Caki2 (cell line): ENCODE data around the gene ZDHHC9. TPM values are rescaled to one million over a fixed set of nuclear protein-coding genes. Genes with fewer than 3 reads are reported as not detected.
A peak's percentile ranks its signal among the peaks of the same experiment; 100 is the strongest.

Source experiments
- DNase-seq: peaks from one replicate; pipeline ENCODE4 v3.0.0-alpha.2; 2015; ENCODE audit warnings: low read depth
- in situ Hi-C: cut with HindIII; loops from 2 replicates; pipeline ENCODE4 v1.10.0; 2016; ENCODE audit warnings: low sequenced_read_pairs, low pct_unique_long_range_greater_than_20kb, mixed read lengths
- total RNA-seq: library from RNA; depleted of rRNA; stranded (reverse); fragments of >200 nt; shearing (Covaris generic); gene quantifications from 2 replicates; pipeline ENCODE4 v1.2.3, GENCODE V29; 2014; ENCODE audit warnings: low replicate concordance

ZDHHC9 gene
- total RNA-seq, 1 experiment from 2014 or later: 13.1 TPM

DNA sequence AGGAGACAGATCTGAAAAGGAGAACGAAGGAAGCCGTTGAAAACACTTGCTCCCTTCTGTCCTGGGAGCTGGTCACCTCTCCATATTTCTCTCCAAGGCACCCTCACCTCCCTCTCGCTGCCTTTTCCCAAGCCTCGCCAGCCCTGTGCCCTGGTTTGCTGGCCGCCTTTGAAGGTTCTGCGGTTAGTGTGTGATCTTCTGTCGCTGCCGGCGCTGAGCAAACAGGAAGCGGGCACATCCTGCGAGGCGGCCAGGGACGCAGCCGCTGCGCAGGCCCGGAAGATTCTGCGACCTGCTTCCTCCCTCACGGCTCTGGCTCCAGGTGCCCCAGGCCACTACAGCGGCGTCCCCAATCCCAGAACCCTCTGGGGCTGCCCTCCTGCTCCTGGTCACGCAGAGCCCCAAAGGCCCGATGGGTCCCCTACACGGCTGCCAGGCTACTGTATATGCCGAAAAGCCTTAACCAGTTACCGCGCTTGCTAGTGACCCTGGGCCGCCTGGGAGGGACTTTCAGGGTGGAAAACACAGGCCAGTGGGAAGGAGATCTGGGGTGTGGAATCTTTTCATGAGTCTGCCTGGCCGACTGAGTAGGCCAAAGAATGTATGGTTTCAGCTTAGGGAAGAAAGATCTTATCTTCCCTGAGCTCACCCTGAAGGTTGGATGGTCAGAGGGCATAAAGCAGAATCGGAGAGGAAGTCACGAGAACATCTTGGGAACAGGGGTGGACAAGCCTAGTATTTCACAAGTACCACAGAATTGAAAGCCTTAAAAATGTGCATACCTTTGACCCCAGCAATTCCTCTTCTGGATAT, 66.3 kb downstream of the ZDHHC9 start:
- DNase-seq: no peak
- in situ Hi-C loops: no loop called here

DNA sequence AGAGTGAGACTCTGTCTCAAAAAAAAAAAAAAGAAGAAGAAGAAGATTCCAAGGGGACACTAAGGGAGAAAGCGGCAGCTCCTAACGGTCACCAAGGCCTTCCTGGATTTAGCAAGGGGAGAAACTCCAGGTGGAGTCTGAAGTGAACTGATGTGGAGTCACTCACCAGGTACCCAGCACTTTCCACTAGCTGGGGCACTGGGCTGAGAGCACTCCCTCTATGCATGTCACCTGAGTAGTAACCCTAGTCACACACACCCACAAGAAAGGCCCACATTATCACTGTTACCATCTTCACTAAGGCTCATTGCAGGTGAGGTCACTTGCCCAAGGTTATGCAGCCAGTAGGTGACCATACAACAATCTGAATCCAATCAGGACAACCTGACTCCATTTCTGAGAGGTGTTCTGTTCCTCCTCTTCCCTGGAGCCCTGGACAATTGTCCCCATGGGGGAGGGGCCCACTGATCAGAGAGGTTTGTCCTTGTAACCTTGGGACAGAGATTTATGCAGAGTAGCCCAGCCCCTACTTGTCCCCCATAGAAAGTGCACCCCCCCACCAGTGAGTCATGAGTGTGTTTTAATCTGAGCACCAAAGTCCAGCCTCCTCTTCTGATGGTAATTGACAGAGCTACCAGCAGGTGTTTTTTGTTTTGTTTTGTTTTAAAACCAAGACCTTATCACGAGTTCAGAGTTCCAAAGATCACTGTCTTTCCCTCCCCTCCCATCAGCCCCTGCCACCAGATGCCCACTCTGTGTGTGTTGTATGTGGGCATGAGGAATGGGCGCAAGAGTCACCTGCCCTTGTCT, 69.8 kb downstream of the ZDHHC9 start:
- in situ Hi-C loops: no loop called here
- DNase-seq: no peak

DNA sequence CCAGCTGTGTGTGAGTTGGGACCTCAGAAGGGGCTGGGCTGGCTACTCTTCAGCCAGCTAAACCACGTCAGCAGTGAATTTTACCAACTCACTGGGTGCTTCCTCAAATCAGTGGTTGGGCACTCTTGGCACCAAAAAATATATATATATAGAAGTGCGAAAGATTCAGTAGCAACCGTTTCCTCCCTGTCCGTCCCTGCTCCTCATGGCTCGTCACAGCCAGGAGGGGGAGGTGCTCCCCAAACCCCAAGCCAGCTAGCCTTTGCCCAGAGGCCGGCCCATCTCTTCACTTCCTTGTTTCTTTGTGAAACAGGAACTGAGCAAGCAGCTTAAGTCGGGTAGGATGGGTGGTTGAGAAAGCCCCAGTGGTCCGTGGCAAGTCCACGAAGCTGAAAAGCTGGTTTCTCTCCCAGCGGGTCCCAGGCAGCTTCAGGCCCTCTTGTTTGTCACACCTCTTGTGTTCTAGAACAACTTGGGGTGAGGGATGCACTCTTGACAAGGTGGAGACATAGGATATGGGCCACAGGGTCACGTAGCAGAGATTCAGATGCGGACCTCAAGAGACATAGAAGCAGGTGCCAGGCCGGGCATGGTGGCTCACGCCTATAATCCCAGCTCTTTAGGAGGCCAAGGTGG, 70.8 kb downstream of the ZDHHC9 start:
- no peak for DNase-seq
- in situ Hi-C loops: no loop called here

DNA sequence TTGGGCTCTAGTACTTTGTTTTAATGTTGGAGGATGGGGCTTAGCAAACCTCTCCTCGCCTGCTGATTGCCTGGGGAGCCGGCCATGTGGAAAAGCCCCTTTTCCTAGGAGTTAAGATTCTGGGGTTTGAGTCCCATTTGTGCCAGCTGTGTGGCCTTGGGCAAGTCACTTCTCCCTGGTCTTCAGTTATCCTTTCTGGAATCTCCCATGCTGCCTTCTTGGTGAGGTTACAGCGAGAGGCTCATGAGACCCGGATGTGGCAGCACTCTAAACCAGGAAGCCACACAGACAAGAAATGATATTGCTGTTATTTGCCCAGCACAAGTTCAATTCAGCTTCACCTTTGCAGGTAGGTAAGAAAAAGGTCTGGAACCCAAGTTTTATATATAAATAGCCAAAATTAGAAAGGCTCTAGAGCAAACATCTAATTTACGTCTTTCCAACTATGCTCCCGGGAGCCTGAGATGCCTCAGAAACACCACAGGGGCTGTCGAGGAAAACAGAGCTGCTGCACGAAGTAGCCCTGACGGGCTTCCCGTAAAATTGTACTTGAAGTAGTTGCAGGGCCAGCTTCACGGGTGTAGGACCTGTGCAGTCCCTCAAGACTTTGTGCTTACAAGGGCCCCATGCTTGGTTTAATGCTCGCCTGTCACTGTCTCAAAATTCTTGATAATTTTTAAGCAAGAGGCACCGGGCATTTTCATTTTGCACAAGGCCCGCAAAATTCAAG, 72.3 kb downstream of the ZDHHC9 start:
- no peak for DNase-seq
- in situ Hi-C loops: no loop called here

DNA sequence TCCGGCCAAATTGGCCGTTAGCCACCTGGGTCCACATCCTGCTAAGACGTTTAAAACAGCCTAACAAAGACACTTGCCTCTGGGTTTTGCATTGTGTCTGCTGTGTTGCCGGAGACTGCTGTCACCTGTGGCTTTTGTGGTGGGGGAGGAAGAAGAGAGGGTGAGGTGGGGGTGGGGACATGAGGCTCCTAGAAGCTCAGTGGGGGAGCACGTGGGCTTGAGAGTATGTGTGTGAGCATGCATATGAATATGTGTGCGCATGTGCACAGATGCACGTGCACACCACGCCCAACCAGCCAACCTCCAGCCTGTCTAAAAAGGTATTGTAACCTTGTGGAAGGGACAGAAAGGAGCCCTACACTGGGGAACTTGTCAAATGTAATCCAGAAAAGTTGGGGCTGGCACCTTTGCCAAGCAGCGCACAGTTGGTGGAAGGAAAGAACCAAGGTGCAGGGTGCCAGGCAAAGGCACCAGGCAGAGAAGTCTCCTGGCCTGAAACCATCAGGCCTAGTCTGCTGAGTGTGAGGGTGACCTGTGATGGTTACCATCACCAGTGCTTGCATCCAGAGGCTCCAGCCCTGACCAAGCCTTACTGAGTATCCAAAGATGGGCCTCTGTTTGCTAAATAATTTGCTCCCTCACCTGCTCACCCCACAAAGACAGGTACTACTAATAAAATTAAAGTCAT, 74.1 kb downstream of the ZDHHC9 start:
- in situ Hi-C loops: no loop called here
- no peak for DNase-seq

DNA sequence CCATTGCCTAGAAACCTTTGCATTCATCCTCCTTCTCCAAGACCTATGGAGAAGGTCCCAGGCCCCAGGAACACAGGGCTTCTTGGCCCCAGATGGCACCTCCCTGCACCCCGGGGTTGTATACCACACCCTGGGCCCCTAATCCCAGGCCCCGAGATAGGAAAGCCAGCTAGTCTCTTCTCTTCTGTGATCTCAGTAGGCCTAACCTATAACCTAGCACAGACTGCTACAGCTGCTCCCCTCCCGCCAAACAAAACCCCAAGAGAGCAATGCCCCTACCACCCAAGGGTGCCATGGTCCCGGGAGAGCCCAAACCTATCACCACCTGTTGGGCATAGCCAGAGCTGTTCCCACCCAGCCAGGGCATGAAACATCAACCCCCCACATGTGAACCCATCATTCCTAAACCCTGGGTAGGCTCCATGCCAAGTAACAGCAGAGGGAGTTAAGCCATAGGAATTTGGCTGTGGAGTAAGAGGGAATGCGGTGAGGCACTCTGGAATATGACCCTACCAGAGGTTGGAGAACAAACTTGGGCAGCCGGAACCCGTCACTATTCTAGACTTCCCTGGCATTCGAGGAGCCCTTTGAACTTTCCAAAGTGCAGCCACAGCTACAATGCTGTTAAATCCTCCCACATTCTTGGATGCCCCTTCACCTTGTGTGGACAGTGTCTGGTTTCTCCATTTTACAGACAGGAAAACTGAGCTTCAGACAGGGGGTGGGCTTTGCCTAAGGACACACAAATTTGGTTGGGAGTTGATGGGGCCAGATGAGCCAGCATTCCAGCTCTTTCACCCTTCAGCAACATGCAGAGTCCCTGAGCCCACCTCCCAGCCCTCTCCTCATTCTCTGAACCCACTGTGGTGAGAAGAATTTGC, 74.9 kb downstream of the ZDHHC9 start:
- in situ Hi-C loops: no loop called here
- DNase-seq: no peak

DNA sequence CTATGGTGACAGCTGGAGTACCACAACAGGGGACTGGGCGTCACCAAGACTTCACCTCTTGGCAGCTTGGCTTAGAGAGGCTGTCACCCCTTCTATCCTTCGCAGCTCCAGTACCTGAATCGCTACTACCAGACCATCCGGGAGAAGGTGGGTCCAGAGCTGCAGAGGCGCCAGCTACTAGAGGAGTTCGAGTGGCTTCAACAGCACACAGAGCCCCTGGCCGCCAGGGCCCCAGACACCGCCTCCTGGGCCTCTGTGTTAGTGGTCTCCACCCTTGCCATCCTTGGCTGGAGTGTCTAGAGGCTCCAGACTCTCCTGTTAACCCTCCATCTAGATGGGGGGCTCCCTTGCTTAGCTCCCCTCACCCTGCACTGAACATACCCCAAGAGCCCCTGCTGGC, 75.5 kb downstream of the ZDHHC9 start:
- DNase-seq: no peak
- in situ Hi-C loops: no loop called here

DNA sequence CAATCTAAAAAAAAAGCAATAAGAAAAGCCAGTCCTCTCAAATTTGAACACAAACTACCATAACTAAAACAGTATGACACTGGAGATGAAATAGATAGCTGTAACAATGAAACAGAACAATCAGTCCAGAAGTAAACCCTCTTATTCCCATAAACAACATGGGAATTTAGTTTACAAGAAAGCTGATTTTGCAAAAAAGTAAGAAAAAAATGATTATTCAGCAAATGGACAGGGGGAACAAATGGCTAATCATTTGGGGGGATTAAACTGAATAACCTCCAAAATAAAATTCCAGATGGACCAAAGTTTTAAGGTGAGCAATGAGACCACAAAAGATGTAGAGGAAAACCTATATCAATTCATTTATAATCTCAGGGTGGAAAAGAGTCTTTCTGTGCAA, 80.0 kb downstream of the ZDHHC9 start:
- in situ Hi-C loops: no loop called here
- no peak for DNase-seq

DNA sequence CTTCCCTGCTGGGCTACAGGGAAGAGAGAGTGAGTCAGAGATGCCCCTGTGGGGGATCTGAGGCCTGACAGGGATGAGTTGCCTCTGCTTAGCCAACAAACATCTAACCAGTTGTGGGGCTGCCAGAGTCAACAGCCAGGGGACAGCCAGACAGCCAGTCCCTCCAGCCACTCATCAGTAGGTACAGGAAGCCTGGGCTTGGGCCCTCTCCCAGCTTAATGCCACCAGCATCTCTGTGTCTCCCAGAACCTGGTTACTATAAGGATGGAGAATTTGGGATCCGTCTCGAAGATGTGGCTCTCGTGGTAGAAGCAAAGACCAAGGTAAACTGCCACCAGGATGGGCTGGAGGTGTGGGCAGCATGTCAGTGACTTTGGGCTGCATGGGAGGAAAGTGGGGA, 81.2 kb downstream of the ZDHHC9 start:
- in situ Hi-C loops: no loop called here
- DNase-seq: no peak

DNA sequence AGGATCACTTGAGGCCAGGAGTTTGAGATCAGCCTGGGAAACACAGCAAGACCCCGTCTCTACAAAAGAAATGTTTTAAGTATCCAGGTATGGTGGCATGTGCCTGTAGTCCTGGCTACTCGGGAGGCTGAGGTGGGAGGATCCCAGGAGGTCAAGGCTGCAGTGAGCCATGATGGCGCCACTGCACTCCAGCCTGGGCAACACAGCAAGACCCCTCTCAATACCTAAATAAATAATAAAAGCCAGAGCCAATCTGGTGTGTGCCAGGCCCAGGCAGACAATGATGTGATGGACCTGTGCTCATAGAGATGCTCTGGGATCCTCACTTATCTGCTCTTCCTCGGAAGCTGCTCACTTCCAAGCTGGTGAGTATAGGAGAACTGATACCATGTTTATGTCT, 82.1 kb downstream of the ZDHHC9 start:
- in situ Hi-C loops: no loop called here
- no peak for DNase-seq

DNA sequence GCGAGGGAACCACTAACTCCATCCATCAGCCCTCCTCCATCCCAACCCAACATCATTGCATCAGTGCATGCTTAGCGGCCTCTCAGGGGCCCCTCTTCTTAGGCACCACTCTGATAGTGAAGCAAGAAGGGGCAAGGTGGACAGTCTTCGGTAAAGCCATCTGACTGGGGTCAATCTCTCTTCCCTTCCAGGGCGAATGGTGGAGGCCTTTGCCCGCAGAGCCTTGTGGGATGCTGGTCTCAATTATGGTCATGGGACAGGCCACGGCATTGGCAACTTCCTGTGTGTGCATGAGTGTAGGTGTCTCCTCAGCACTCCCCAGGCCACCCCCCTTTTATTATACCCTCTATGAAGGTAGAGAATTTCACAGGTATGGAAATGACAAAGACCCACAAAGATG, 82.7 kb downstream of the ZDHHC9 start:
- DNase-seq: no peak
- in situ Hi-C loops: no loop called here

DNA sequence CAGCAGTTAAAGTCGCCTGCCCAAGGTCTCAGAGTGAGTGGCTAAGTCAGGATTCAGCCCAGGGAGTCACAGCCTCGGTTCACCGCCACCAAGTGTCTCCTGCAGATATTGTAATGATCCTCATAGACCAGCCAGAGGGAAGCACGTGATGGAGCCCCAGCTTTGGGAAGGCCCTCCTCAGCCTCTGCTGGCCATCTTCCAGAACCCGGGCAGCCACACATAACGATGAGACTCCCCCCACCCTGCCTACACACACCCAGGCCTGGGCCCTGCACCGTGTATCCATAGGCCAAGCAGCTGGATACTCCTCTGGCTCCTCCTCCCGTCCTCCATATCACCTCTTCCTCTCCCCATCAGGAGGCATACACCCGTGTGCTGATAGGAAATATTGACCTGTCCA, 83.5 kb downstream of the ZDHHC9 start:
- in situ Hi-C loops: no loop called here
- no peak for DNase-seq

DNA sequence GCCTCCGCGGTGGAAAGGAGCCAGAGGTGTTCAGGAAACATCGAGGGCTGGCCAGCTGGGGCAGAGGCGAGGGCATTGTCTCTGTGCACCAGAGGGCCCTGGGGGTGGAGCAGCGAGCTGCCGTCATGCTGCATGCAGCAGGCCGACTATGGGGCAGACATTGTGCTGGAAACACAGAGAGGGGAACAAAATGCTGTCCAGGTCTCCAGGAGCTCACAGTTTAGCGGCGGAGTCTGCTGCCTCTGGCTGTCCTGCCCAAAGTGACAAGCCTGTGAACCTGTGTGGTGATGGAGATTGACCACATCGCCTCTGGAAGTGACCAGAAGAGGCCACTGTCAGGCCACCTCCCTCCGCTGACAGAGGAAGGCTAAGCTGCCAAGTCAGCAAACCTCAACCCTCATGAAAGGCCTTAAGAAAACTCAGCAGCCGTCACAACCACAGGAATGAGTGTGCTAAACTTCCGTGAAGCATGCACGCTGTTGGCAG, 84.1 kb downstream of the ZDHHC9 start:
- in situ Hi-C loops: no loop called here

DNA sequence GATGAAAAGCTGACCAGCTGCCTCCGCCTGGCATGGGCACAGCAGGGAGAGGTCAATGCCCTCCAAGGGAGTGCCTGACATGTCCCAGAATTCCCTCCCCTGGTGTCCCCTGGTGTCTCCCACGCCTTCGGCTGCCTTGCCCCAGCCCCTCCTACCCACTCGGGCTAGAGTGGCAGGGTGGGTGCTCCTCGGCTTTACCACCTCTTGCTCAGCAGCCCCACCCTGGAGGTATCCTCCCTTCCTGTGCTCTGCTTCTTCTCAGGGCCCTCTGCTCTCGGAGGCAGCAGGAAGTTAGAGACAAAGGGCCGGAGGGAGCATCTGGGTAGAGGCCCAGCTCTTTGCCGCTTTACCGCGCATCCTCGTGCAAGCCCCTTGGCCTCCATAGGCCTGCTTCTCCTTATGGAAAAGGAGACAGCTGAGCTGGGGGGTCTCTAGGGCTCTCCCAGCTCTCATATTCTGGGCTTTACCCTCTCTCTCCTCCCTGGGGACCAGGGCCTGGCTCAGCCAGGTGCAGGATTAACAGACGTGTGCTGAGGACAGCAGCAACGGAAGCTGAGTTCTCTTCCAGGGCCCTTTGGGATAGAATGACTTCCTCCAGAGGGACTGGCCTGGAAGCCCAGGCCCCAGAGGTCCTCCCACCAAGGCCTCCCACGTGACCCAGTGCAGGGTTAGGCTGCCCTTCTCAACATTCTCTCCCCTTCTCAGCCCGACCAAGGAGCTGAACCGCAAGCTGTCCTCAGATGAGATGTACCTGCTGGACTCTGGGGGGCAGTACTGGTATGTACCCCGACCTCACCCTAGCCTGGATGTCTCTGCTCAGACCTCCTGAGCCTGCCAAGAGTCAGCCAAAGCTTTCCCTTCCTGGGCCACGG, 87.7 kb downstream of the ZDHHC9 start:
- in situ Hi-C loops: no loop called here
- no peak for DNase-seq

More for the DNA sequence above, 84.1 kb downstream of the ZDHHC9 start:
- DNase-seq: peak; percentile 2

DNA sequence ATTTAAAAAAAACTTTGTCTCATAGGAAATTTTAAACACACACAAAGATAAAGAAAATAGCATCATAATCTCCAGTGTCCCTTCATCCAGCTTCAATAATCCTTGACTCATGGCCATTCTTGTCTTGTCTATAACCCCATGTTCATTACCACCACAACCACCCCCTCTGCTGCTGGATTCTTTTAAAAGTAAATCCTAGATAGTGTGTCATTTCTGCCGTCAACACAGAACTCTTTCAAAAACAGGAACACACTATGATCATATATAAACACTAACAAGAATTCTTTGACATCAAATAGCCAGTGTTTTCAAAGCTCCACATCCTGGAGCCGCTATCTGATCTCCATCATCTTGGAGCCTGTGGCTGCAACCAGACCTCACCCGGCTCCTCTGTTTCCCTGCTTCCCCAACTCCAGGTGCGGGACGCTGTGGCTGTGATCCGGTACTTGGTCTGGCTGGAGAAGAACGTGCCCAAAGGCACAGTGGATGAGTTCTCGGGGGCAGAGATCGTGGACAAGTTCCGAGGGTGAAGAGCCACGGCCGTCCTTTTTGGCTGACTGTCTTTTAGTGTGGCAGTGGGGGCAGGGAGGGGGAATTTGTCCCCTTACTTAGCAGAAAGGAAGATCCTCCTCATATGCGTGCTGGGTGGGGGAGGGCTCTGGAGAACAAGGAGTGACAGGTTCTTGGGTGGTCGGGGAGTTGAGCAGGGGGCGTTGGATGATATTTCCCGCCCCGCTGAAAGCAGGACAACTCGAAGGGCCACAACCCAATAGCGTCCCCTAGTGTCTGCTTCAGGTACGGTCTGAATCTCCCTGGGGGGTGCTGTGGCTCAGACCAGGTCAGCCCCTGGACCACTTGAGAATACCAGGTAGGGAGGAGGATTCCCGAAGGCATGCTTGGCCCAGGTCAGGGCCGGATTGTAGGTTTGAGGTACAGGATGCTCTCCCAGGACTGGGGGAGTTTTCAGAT, 89.3 kb downstream of the ZDHHC9 start:
- no peak for DNase-seq
- in situ Hi-C loops: no loop called here
